Thoracic aorta (tissue), 2 donors: ENCODE data around the gene CLBA1. TPM values are rescaled to one million over a fixed set of nuclear protein-coding genes. Genes with fewer than 3 reads are reported as not detected.

Source experiments
- ATAC-seq: fragments of 150-250 bp; one replicate; pipeline ENCODE4 v1.8.0; 2017; ENCODE audit warnings: low read depth; ENCODE audit not compliant: insufficient number of reproducible peaks, low FRiP score
- DNase-seq: peaks from one replicate; pipeline ENCODE4 v3.0.0-alpha.2; 2020; ENCODE audit warnings: low spot score
- H3K27ac ChIP-seq, 2 donors: fragments of 200-600 bp; sonication (generic); 1 replicate in 1 of 2; 2 replicates in 1 of 2; pipeline ENCODE4 v1.5.1; 2016; ENCODE audit warnings: mild to moderate bottlenecking in 2 of 2, moderate library complexity in 2 of 2
- H3K27me3 ChIP-seq: fragments of 200-600 bp; sonication (generic); replicated peaks from 2 replicates; pipeline ENCODE4 v1.6.0; 2016; ENCODE audit warnings: mild to moderate bottlenecking; ENCODE audit not compliant: insufficient read depth
- H3K36me3 ChIP-seq: fragments of 200-600 bp; sonication (generic); one replicate; pipeline ENCODE4 v1.5.1; 2016
- H3K4me1 ChIP-seq, 2 donors: fragments of 200-600 bp; sonication (generic); 1 replicate in 1 of 2; 2 replicates in 1 of 2; pipeline versions ENCODE4 v1.5.1 to v1.6.0; 2016; ENCODE audit warnings: low read depth in 2 of 2, mild to moderate bottlenecking in 1 of 2; ENCODE audit not compliant: control insufficient read depth in 1 of 2
- H3K4me3 ChIP-seq: fragments of 200-600 bp; sonication (generic); 2 replicates; pipeline ENCODE4 v1.5.1; 2016; ENCODE audit warnings: mild to moderate bottlenecking
- H3K9me3 ChIP-seq: fragments of 200-600 bp; sonication (generic); 2 replicates; pipeline ENCODE4 v1.5.1; 2016
- total RNA-seq, 2 donors: library from RNA; depleted of rRNA; stranded (reverse); fragments of >200 nt; gene quantifications; one replicate each; pipeline versions ENCODE4 v1.1.0 to v1.2.3, GENCODE V29; 2016
- TF ChIP-seq, protein P1 (sequence below): fragments of 200-600 bp; sonication (generic); IDR thresholded peaks from one replicate; pipeline ENCODE4 v1.5.1; 2019; ENCODE audit warnings: antibody characterized with exemption

Gene CLBA1
- total RNA-seq, result 1 to 10 TPM; 3.1 to 4.6 TPM

DNA sequence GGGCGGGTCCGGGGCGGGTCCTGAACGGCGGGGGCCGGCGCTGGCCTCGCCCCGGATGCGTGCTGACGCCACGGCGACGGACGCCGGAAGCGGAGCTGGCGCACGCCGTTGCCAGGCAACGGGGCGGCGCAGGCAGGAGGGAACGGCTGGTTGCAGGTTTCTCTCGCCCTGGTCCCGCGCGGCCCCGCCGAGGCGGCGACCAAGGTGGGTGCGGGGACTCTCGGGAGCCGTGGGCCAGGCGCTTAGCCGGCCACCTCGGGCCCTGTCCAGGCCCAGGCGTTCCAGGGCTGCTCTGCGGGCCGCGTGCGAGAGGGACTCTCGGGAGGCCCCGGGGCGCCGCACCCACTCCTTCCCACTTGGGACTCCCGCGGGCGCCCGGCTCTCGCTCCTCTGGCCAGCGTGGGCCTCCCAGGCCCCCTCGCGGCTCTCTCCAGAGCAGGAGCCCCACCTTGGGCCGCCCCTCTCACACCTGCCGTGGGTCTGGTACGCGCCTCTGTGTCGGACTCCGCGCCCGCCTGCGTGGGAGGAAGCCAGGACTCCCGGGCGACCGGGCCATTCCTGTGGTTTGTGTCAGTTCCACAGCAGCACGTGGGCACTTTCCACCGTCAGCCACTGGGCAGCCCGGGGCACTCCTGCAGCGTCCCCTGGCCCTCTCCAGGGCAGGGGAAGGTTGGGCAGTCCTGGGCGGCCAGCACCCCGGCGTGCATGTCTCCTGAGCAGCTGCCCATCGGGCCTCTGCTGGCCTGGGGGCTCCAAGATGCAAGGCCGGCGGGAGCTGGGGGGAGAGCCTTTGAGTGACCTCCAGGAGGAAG lies at the start of gene CLBA1:
TSS of gene CLBA1 (plus strand) at position 114 of the 812 bp plus-strand sequence. CDS start at position 758, 644 bp downstream.
- H3K4me1 ChIP-seq, result peaks cover 0 to 13% of the 10 kb centered on the region in 2 donors
- peak; percentile 95 for ATAC-seq
- no peaks in the 10 kb centered on the region for H3K9me3 ChIP-seq
- TF ChIP-seq, protein P1, sequence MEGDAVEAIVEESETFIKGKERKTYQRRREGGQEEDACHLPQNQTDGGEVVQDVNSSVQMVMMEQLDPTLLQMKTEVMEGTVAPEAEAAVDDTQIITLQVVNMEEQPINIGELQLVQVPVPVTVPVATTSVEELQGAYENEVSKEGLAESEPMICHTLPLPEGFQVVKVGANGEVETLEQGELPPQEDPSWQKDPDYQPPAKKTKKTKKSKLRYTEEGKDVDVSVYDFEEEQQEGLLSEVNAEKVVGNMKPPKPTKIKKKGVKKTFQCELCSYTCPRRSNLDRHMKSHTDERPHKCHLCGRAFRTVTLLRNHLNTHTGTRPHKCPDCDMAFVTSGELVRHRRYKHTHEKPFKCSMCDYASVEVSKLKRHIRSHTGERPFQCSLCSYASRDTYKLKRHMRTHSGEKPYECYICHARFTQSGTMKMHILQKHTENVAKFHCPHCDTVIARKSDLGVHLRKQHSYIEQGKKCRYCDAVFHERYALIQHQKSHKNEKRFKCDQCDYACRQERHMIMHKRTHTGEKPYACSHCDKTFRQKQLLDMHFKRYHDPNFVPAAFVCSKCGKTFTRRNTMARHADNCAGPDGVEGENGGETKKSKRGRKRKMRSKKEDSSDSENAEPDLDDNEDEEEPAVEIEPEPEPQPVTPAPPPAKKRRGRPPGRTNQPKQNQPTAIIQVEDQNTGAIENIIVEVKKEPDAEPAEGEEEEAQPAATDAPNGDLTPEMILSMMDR, result no peak
- peak within 1 kb of the TSS; percentile 81 for H3K4me3 ChIP-seq
- no peaks in the 10 kb centered on the region for H3K36me3 ChIP-seq
- peak; percentile 53 for DNase-seq
- no peaks in the 10 kb centered on the region for H3K27me3 ChIP-seq
- peak within 1 kb of the TSS; percentile 65 to 68 for H3K27ac ChIP-seq

DNA sequence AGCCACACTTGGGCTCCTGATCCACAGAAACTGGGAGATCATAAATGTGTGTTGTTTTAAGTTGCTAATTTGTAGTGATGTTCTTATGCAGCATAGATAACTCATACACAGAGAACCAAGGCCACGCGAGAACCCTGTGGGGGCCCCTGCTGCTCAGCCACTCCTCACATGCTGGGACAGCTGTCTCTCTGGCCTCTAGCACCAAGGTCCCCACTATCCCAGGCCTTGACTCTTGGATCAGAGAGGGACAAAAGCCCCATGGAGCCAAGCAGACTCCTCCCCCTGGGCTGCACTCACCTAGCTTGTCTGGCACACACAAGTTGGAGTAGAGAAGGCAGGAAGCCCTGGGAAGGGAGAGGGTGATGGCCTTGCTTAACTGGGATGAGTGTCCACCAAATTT lies 49.6 kb upstream of the CLBA1 start:
- Histone ChIP-seq H3K4me3 (no peak overlapping the region), H3K4me1 (peaks cover 0 to 18% of the 10 kb centered on the region in 2 donors), H3K27ac (no peak overlapping the region), H3K27me3 (no peaks in the 10 kb centered on the region), H3K9me3 (no peaks in the 10 kb centered on the region), H3K36me3 (no peaks in the 10 kb centered on the region)
- ATAC-seq (no peak), DNase-seq (no peak)
- TF ChIP-seq, protein P1, result no peak

DNA sequence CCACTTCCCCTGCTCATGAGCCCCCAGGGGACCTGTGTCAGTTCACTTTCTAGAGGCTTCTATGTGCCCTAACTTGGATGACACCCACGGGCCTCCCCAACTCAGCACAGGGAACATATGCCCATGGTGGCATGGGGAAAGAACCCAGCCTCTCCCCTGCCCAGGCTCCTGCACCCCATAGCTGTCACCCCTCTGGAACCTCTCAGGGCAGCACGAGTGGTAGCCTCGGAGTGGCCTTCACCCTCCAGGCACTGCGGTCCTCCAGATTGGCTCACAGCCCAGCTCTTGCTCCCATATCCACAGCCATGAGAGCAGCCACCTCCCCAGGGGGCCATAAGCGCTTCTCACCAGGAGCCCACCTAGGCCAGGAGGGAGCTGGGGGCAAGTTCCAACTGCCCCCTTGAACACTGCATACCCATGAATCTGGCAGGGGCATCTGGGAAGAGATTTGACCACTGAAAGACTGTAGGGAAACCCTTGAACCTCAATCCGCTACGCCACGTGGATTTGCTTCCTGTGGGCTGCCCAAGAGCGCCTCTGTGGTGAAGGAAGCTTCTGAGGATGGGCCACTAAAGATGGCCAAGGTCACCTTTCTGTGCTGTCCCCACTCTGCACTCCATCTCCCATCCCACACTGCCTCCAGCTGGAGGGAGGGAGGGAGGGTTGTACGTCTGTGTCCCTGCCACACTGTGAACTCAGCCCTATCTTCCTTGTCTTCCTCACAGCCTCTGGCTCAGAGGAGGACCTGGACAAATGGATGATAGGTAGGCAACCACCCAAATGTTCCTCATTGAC lies 49.0 kb upstream of the CLBA1 start:
- TF ChIP-seq, protein P1, result no peak
- peaks cover 0 to 18% of the 10 kb centered on the region in 2 donors for H3K4me1 ChIP-seq
- no peak overlapping the region for H3K4me3 ChIP-seq
- no peaks in the 10 kb centered on the region for H3K9me3 ChIP-seq
- no peaks in the 10 kb centered on the region for H3K27me3 ChIP-seq
- peaks cover 2% of the 10 kb centered on the region for H3K36me3 ChIP-seq
- DNase-seq (no peak), ATAC-seq (no peak)
- H3K27ac ChIP-seq, result no peak overlapping the region

DNA sequence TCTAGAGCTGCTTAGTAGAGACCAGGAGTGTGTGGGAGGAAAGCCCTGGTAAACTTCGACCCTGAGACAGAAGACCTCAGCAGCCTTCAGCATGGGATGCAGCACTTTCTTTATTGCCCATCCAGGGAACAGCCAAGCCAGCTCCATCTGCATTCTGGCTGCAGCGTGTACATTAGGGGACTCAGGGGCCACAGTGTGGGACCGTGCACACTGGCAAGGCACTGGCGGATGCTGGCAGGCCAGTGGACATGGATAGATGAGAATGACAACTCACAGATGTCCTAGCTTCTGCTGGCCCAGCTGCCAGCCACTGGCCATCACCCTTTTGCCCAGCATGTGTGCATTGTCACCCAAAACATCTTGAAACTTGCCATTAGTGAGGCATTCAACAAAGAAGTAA lies 48.4 kb upstream of the CLBA1 start:
- Histone ChIP-seq H3K27ac (no peak overlapping the region), H3K27me3 (no peaks in the 10 kb centered on the region), H3K36me3 (peaks cover 2% of the 10 kb centered on the region), H3K9me3 (no peaks in the 10 kb centered on the region), H3K4me3 (no peak overlapping the region), H3K4me1 (peaks cover 0 to 16% of the 10 kb centered on the region in 2 donors)
- TF ChIP-seq, protein P1, result no peak
- ATAC-seq (no peak), DNase-seq (no peak)
